Psoas muscle (tissue), 8 donors: ENCODE measurements around the gene TBL1XR1. TPM values are rescaled to one million over a fixed set of nuclear protein-coding genes. Genes with fewer than 3 reads are reported as not detected.

ENCODE experiments used
- ATAC-seq, 4 donors: fragments of 200-7000 bp; cut with Tn5 transposase; one replicate each; pipeline ENCODE4 v1.9.1; 2020; ENCODE audit warnings: moderate library complexity in 3 of 4, mild to moderate bottlenecking in 2 of 4
- DNase-seq, 2 donors: peaks; one replicate each; pipeline ENCODE4 v3.0.0-alpha.2; 2020
- H3K27ac ChIP-seq: fragments of 200-600 bp; one replicate; pipeline ENCODE4 v1.8.0; 2022
- H3K27me3 ChIP-seq, 3 donors: fragments of 200-600 bp in 1 of 3; one replicate each; pipeline versions ENCODE4 v1.6.1 to v1.8.0; 2013 to 2022; ENCODE audit warnings: low read length in 2 of 3, mild to moderate bottlenecking in 2 of 3, moderate library complexity in 1 of 3; ENCODE audit not compliant: insufficient read depth in 3 of 3
- H3K36me3 ChIP-seq, 2 donors: fragments of 200-600 bp in 1 of 2; one replicate each; pipeline versions ENCODE4 v1.6.1 to v1.8.0; 2013 to 2022; ENCODE audit warnings: low read depth in 1 of 2, mild to moderate bottlenecking in 1 of 2, moderate library complexity in 1 of 2; ENCODE audit not compliant: insufficient read depth in 1 of 2
- H3K4me1 ChIP-seq: fragments of 200-600 bp; one replicate; pipeline ENCODE4 v1.8.0; 2022
- H3K4me3 ChIP-seq: fragments of 200-600 bp; one replicate; pipeline ENCODE4 v1.8.0; 2022; ENCODE audit warnings: mild to moderate bottlenecking
- H3K9me3 ChIP-seq: fragments of 200-600 bp; one replicate; pipeline ENCODE4 v1.8.0; 2022
- WGBS, 3 donors: extraction: QIAGEN DNeasy Blood & Tissue Kit; methylation state at CpG; one replicate each; pipeline versions ENCODE4 v1.1.6 to v1.1.7; 2013; 5-methylcytosine and 5-hydroxymethylcytosine counted together
- intact Hi-C, 2 donors: fragments of 100-400 bp; cut with DNase I; formaldehyde crosslinking; loops; one replicate each; pipeline versions ENCODE4 v1.11.0 to v1.14.2; 2022
- polyA plus RNA-seq, 3 donors: library from polyadenylated mRNA; stranded (reverse); fragments of 200-250 nt; gene quantifications; one replicate each; pipeline ENCODE4 v1.2.3, GENCODE V29; 2013
- total RNA-seq, 4 donors: library from RNA; stranded (reverse); fragmentation: NEBNext Ultra II Directional in 2 of 4; extraction: Animal tissue kit (Norgen Biotek cat#: 25700) in 2 of 4; gene quantifications; one replicate each; pipeline versions ENCODE4 v1.2.1 to v1.2.4, GENCODE V29; 2021 to 2023
- TF ChIP-seq, protein P1 (sequence below): fragments of 200-600 bp; IDR thresholded peaks from one replicate; pipeline ENCODE4 v1.8.0; 2022; ENCODE audit warnings: antibody characterized with exemption
- donor health status: healthy with polysubstance abuse.
- donor health status: DM: no; HTN: no; CAD: no; lungs with moderate emphysema.
- donor health status: Bipolar disorder and iron deficiency.
- donor health status: healthy.
- donor health status: DM: yes; HTN: yes; CAD: no.
- donor health status: DM: no; HTN: no; CAD: no.
- donor health status: DM: no; HTN: no; CAD: no.
- donor health status: DM: yes; HTN: yes; CAD: no.

Gene TBL1XR1
- total and polyA plus RNA-seq, 7 donors, result 7.3 to 97.4 (median 58.6) TPM

DNA sequence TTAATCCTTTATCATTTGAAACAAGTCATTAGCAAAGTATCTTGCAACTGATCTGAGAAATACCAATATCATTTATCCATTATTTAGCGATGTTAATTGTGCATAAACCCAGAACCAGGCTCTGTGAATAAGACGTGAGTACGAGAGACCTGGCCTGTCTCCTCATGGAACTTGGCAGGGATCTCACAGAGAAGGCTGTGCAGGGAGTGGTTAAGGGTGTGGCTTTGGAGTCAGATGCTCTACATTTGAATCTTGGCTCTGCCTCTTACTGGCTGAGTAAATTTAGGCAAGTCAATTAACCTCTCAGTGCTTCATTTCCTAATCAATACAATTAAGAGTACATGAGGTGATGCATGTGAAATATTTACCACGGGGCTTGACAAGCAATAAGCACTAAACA, 39.9 kb upstream of the TBL1XR1 start:
- DNase-seq (no peak), ATAC-seq (no peak)
- TF ChIP-seq, protein P1, sequence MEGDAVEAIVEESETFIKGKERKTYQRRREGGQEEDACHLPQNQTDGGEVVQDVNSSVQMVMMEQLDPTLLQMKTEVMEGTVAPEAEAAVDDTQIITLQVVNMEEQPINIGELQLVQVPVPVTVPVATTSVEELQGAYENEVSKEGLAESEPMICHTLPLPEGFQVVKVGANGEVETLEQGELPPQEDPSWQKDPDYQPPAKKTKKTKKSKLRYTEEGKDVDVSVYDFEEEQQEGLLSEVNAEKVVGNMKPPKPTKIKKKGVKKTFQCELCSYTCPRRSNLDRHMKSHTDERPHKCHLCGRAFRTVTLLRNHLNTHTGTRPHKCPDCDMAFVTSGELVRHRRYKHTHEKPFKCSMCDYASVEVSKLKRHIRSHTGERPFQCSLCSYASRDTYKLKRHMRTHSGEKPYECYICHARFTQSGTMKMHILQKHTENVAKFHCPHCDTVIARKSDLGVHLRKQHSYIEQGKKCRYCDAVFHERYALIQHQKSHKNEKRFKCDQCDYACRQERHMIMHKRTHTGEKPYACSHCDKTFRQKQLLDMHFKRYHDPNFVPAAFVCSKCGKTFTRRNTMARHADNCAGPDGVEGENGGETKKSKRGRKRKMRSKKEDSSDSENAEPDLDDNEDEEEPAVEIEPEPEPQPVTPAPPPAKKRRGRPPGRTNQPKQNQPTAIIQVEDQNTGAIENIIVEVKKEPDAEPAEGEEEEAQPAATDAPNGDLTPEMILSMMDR, result no peak
- Histone ChIP-seq H3K4me1 (no peaks in the 10 kb centered on the region), H3K27me3 (no peaks in the 10 kb centered on the region), H3K36me3 (no peaks in the 10 kb centered on the region), H3K27ac (no peak overlapping the region), H3K4me3 (no peak overlapping the region), H3K9me3 (no peaks in the 10 kb centered on the region)
- 67 to 83% (median 68%) methylated on average over 4 of the region's 4 CpGs for WGBS, 3 donors
- intact Hi-C loops, result no loop called here

DNA sequence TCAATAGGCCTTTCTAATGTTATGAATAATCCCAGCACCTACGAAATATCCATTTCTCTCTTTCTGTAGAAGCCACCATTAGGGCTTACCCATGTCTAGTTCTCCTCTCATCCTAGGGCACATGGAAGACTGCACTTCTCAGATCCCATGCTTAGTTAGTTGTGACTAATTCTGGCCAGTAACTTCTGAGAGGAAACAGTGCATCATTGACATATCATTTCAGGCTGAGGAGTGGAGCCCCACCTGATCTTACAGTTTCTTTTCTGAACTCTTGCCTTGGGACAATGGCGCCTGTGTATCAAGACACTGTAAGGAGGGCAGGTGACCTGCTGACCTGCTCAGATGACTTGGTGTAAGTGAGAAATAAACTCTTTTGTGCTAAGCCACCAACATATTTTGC, 39.4 kb upstream of the TBL1XR1 start:
- no peaks in the 10 kb centered on the region for H3K9me3 ChIP-seq
- no peaks in the 10 kb centered on the region for H3K36me3 ChIP-seq
- H3K27ac ChIP-seq, result no peak overlapping the region
- WGBS, 3 donors, result 94 to 98% (median 95%) methylated on average over 2 of the region's 2 CpGs
- H3K4me1 ChIP-seq, result no peaks in the 10 kb centered on the region
- ATAC-seq, result no peak
- H3K27me3 ChIP-seq, result no peaks in the 10 kb centered on the region
- DNase-seq, result no peak
- TF ChIP-seq, protein P1, result no peak
- no peak overlapping the region for H3K4me3 ChIP-seq
- intact Hi-C loops, result no loop called here

DNA sequence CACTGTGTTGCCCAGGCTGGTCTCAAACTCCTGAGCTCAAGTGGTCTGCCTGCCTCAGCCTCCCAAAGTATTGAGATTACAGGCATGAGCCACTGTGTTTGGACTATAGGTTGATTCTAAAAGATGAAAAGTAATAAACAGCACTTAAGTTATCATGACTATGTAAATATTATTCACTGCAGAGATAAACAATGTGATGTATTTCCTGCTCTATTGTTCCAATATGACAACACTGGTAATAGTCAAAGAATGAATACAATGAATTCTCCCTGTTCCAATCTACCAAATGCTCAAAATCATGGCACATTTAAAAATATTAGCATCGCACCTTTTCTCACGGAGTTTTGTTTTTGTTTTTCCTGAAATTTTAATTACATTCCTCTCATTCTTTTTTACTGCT, 36.8 kb upstream of the TBL1XR1 start:
- TF ChIP-seq, protein P1, result no peak
- DNase-seq (no peak), ATAC-seq (no peak)
- Histone ChIP-seq H3K27ac (no peak overlapping the region), H3K36me3 (no peaks in the 10 kb centered on the region), H3K9me3 (no peaks in the 10 kb centered on the region), H3K4me1 (peaks cover 5% of the 10 kb centered on the region), H3K4me3 (no peak overlapping the region), H3K27me3 (no peaks in the 10 kb centered on the region)
- WGBS, 3 donors, result 83 to 92% (median 87%) methylated on average over 2 of the region's 2 CpGs
- intact Hi-C loops, result no loop called here

DNA sequence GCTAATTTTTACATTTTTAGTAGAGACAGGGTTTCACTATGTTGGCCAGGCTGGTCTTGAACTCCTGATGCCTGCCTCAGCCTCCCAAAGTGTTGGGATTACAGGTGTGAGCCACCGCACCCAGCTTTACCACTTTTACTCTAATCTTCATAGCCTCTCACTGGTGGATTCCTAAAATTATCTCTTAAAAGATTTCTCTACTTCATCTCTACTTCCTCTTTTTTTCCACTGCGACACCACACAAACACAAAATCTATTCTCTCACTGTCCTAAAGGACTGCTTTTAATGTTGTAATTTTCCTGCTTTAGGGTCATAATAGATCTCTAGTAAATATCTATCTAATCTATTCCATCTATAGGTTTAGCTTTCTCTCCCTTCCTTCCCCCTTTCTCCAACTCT, 34.0 kb upstream of the TBL1XR1 start:
- WGBS, 3 donors, result 82 to 93% (median 91%) methylated on average over 2 of the region's 2 CpGs
- DNase-seq (no peak), ATAC-seq (no peak)
- no peaks in the 10 kb centered on the region for H3K27me3 ChIP-seq
- H3K4me3 ChIP-seq, result no peak overlapping the region
- H3K36me3 ChIP-seq, result no peaks in the 10 kb centered on the region
- TF ChIP-seq, protein P1, result no peak
- H3K27ac ChIP-seq, result no peak overlapping the region
- intact Hi-C loops, result no loop called here
- peaks cover 7% of the 10 kb centered on the region for H3K4me1 ChIP-seq
- no peaks in the 10 kb centered on the region for H3K9me3 ChIP-seq

DNA sequence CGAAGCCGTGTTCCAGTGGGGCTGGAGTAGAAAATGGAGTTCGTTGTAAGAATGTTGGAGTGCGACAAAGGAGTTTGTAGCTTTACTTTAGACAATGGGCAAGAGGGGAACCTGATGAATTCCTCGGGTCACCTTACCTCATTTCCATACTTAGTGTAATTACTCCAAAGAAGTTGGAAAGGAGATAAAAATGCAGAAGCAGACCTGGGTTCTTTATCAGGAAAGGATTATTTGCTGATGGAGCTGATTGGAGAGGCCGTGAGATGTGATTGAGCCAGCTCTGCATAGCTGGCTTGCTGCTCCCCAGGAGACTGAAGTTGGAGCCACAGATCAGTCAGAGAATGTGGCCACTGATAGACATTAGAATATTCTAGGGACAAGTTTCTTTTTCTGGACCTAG, 33.4 kb upstream of the TBL1XR1 start:
- WGBS, 3 donors, result 81 to 94% (median 90%) methylated on average over 6 of the region's 6 CpGs
- TF ChIP-seq, protein P1, result no peak
- Histone ChIP-seq H3K36me3 (no peaks in the 10 kb centered on the region), H3K27me3 (no peaks in the 10 kb centered on the region), H3K4me1 (peaks cover 7% of the 10 kb centered on the region), H3K4me3 (no peak overlapping the region), H3K9me3 (no peaks in the 10 kb centered on the region), H3K27ac (no peak overlapping the region)
- no peak for DNase-seq
- no peak for ATAC-seq
- intact Hi-C loops, result no loop called here
